Smooth muscle cell of the coronary artery (primary cell): ENCODE measurements around the gene UBE2Z. TPM values are rescaled to one million over a fixed set of nuclear protein-coding genes. Genes with fewer than 3 reads are reported as not detected.

ENCODE experiments used
- total RNA-seq: library from RNA; depleted of rRNA; stranded (reverse); fragments of >200 nt; gene quantifications from 2 replicates; pipeline ENCODE4 v1.2.3, GENCODE V29; 2014; ENCODE audit warnings: low replicate concordance

The UBE2Z gene
- 33.7 and 51.9 TPM in 2 replicates for total RNA-seq

GRCh38 chr17:48908047-48908843 is at the start of gene UBE2Z:
Gene UBE2Z, plus strand, starts transcription at chr17:48908407. Its CDS starts 97 bp downstream, at chr17:48908504.

GRCh38 chr17:48944515-48945260 is 36.5 kb downstream of the UBE2Z start, which contains the start of gene SNF8:
Gene SNF8, minus strand, starts transcription at chr17:48944842. Its CDS starts 108 bp downstream, at chr17:48944734.

Other genes starting within 250 kb of the UBE2Z start
- gene PRAC1, start 185.9 kb upstream of the UBE2Z start, total RNA-seq, result not detected in 2 replicates
- gene PRAC2, start 185.2 kb upstream of the UBE2Z start, total RNA-seq, result not detected in 2 replicates
- gene HOXB13, start 179.7 kb upstream of the UBE2Z start, total RNA-seq, result not detected in 2 replicates
- not detected in 2 replicates for gene TTLL6, start 91.2 kb upstream of the UBE2Z start, total RNA-seq
- 29.3 and 66.0 TPM in 2 replicates for gene CALCOCO2, start 77.4 kb upstream of the UBE2Z start, total RNA-seq
- gene ATP5MC1, start 15.6 kb upstream of the UBE2Z start, total RNA-seq, result 31.8 and 56.5 TPM in 2 replicates
- 107 and 164 TPM in 2 replicates for gene SNF8, start 36.4 kb downstream of the UBE2Z start, total RNA-seq
- not detected in 2 replicates for gene GIP, start 60.2 kb downstream of the UBE2Z start, total RNA-seq
- gene IGF2BP1, start 89.0 kb downstream of the UBE2Z start, total RNA-seq, result 0.12 and 0.15 TPM in 2 replicates
- gene B4GALNT2, start 224.4 kb downstream of the UBE2Z start, total RNA-seq, result 0.08 TPM in 1 of 2 replicates, not detected in the other